ENCODE measurements around the gene EFNB2. TPM values are rescaled to one million over a fixed set of nuclear protein-coding genes. Genes with fewer than 3 reads are reported as not detected.

EFNB2 gene
- polyA plus RNA-seq, 1 donor from 2014 or later: 53.1 TPM

- Histone ChIP-seq H3F3A (ENCODE audit: insufficient read depth, low read length, poor library complexity, severe bottlenecking) (no peaks in the 10 kb centered on the region), H3K27me3 (ENCODE audit: insufficient read depth, low read depth, low read length) (no peaks in the 10 kb centered on the region), H4K20me1 (ENCODE audit: insufficient read depth) (peaks cover 16% of the 10 kb centered on the region), H3K36me3 (ENCODE audit: insufficient read depth, low read length) (peaks cover 4% of the 10 kb centered on the region), H3K9me2 (ENCODE audit: insufficient read depth, low read length) (no peaks in the 10 kb centered on the region), H3K79me2 (replicated peaks; ENCODE audit: insufficient read depth, low read length) (peaks cover 92% of the 10 kb centered on the region), H3K4me2 (ENCODE audit: low read length) (no peak overlapping the region), H3K27ac (ENCODE audit: low read length) (no peak overlapping the region), H3K9ac (ENCODE audit: low read length) (no peak overlapping the region), H3K4me3 (ENCODE audit: low read length) (peak overlapping the region; percentile 23), H3K9me3 (ENCODE audit: low read length) (no peaks in the 10 kb centered on the region), H2AFZ (ENCODE audit: low read depth, low read length) (no peak overlapping the region)
- TF ChIP-seq SMC3 (conservative IDR thresholded peaks at IDR 0.05; ENCODE audit: poor library complexity) (no peak), CTCF (IDR thresholded peaks at IDR 0.05; ENCODE audit: poor library complexity, severe bottlenecking) (no peak), EP300 (conservative IDR thresholded peaks at IDR 0.05; ENCODE audit: poor library complexity, severe bottlenecking) (no peak), EZH2 (IDR thresholded peaks at IDR 0.05; ENCODE audit: borderline replicate concordance, insufficient read depth, low read length, poor library complexity, severe bottlenecking) (no peak), POLR2AphosphoS5 (IDR thresholded peaks at IDR 0.05) (no peak), MXI1 (conservative IDR thresholded peaks at IDR 0.05; ENCODE audit: poor library complexity, severe bottlenecking) (no peak), TAF1 (IDR thresholded peaks at IDR 0.05; ENCODE audit: low read depth) (no peak), REST (IDR thresholded peaks at IDR 0.05; ENCODE audit: borderline replicate concordance) (no peak), RAD21 (conservative IDR thresholded peaks at IDR 0.05) (no peak)
Observed at GRCh38 chr13:106561551-106562170, 26.2 kb upstream of the EFNB2 start.

- H3K36me3 ChIP-seq (ENCODE audit: insufficient read depth, low read length): peaks cover 13% of the 10 kb centered on the region
- H3K4me3 ChIP-seq (ENCODE audit: low read length): no peak overlapping the region
- no peaks in the 10 kb centered on the region for H3F3A ChIP-seq (ENCODE audit: insufficient read depth, low read length, poor library complexity, severe bottlenecking)
- H3K27ac ChIP-seq (ENCODE audit: low read length): no peak overlapping the region
- TF ChIP-seq EP300 (conservative IDR thresholded peaks at IDR 0.05; ENCODE audit: poor library complexity, severe bottlenecking) (no peak), TAF1 (IDR thresholded peaks at IDR 0.05; ENCODE audit: low read depth) (no peak), CTCF (IDR thresholded peaks at IDR 0.05; ENCODE audit: poor library complexity, severe bottlenecking) (no peak), EZH2 (IDR thresholded peaks at IDR 0.05; ENCODE audit: borderline replicate concordance, insufficient read depth, low read length, poor library complexity, severe bottlenecking) (no peak), RAD21 (conservative IDR thresholded peaks at IDR 0.05) (no peak), REST (IDR thresholded peaks at IDR 0.05; ENCODE audit: borderline replicate concordance) (no peak), POLR2AphosphoS5 (IDR thresholded peaks at IDR 0.05) (no peak), MXI1 (conservative IDR thresholded peaks at IDR 0.05; ENCODE audit: poor library complexity, severe bottlenecking) (no peak), SMC3 (conservative IDR thresholded peaks at IDR 0.05; ENCODE audit: poor library complexity) (no peak)
- H3K9me3 ChIP-seq (ENCODE audit: low read length): no peaks in the 10 kb centered on the region
- no peak overlapping the region for H3K4me2 ChIP-seq (ENCODE audit: low read length)
- peaks cover 91% of the 10 kb centered on the region for H3K79me2 ChIP-seq (replicated peaks; ENCODE audit: insufficient read depth, low read length)
- H3K27me3 ChIP-seq (ENCODE audit: insufficient read depth, low read depth, low read length): no peaks in the 10 kb centered on the region
- H3K9me2 ChIP-seq (ENCODE audit: insufficient read depth, low read length): no peaks in the 10 kb centered on the region
- H3K9ac ChIP-seq (ENCODE audit: low read length): no peak overlapping the region
- H2AFZ ChIP-seq (ENCODE audit: low read depth, low read length): no peak overlapping the region
- H4K20me1 ChIP-seq (ENCODE audit: insufficient read depth): peaks cover 8% of the 10 kb centered on the region
Observed at GRCh38 chr13:106560821-106561220, 25.4 kb upstream of the EFNB2 start.

All from neural cell (in vitro differentiated cells).